Measurements from ENCODE around the gene PHF20.

PHF20 gene

GRCh38 chr20:35917077-35917476 is 145.3 kb downstream of the PHF20 start:
- no peak overlapping the region for H3K4me3 ChIP-seq (ENCODE audit: low read depth, low read length)
- TF ChIP-seq CTCF (IDR thresholded peaks at IDR 0.05; ENCODE audit: borderline replicate concordance, insufficient read depth, low read depth, low read length) = no peak

- no peak overlapping the region for H3K4me3 ChIP-seq (ENCODE audit: low read depth, low read length)
- no peak for TF ChIP-seq CTCF (IDR thresholded peaks at IDR 0.05; ENCODE audit: borderline replicate concordance, insufficient read depth, low read depth, low read length)
These were observed 146.2 kb downstream of the PHF20 start for GRCh38 chr20:35918021-35918420.

- no peak for TF ChIP-seq CTCF (IDR thresholded peaks at IDR 0.05; ENCODE audit: borderline replicate concordance, insufficient read depth, low read depth, low read length)
- H3K4me3 ChIP-seq (ENCODE audit: low read depth, low read length) = no peak overlapping the region
These were observed 148.7 kb downstream of the PHF20 start for GRCh38 chr20:35920523-35920922.

- H3K4me3 ChIP-seq (ENCODE audit: low read depth, low read length) = no peak overlapping the region
- no peak for TF ChIP-seq CTCF (IDR thresholded peaks at IDR 0.05; ENCODE audit: borderline replicate concordance, insufficient read depth, low read depth, low read length)
These were observed 157.5 kb downstream of the PHF20 start for GRCh38 chr20:35929301-35929700.

GRCh38 chr20:35934050-35934449 is 162.2 kb downstream of the PHF20 start:
- TF ChIP-seq CTCF (IDR thresholded peaks at IDR 0.05; ENCODE audit: borderline replicate concordance, insufficient read depth, low read depth, low read length) = no peak

GRCh38 chr20:35939264-35939663 is 167.4 kb downstream of the PHF20 start:
- no peak for TF ChIP-seq CTCF (IDR thresholded peaks at IDR 0.05; ENCODE audit: borderline replicate concordance, insufficient read depth, low read depth, low read length)
- H3K4me3 ChIP-seq (ENCODE audit: low read depth, low read length) = no peak overlapping the region

More at GRCh38 chr20:35934050-35934449, 162.2 kb downstream of the PHF20 start:
- H3K4me3 ChIP-seq (ENCODE audit: low read depth, low read length) = no peak overlapping the region

GRCh38 chr20:35941620-35942019 is 169.8 kb downstream of the PHF20 start:
- TF ChIP-seq CTCF (IDR thresholded peaks at IDR 0.05; ENCODE audit: borderline replicate concordance, insufficient read depth, low read depth, low read length) = no peak
- H3K4me3 ChIP-seq (ENCODE audit: low read depth, low read length) = no peak overlapping the region
